ENCODE data around the gene AUTS2. TPM values are rescaled to one million over a fixed set of nuclear protein-coding genes. Genes with fewer than 3 reads are reported as not detected.

Gene AUTS2
- total RNA-seq, 1 experiment from 2014 or later, result not detected

DNA sequence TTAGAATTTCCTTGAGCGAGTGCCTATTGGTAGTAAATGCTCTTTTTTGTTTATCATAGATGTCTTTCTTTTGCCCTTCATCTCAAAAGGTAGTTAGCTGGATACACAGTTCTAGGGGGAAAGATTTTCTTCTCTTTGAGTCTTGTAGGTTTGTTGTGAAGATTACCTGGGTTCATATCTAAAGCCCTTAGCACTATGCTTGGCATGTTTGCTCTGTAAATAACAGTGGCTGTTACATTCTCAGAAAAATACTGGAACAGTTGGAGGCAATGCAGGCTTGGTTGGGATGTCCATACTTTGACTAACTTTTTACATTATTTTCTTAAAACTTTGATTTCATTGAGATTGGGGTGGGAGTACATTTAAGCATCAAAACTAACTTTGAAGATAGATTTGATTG lies 144.0 kb downstream of the AUTS2 start:
- H3K27me3 Mint-ChIP-seq (ENCODE audit: unreplicated experiment), result no peaks in the 10 kb centered on the region
- H3K27ac Mint-ChIP-seq (ENCODE audit: unreplicated experiment), result no peak overlapping the region
- BruUV-seq (replicated peaks), result no TSS peak
- no peaks in the 10 kb centered on the region for H3K4me1 Mint-ChIP-seq (ENCODE audit: low read depth, unreplicated experiment)
- no peak for DNase-seq
- TF ChIP-seq, protein P1, sequence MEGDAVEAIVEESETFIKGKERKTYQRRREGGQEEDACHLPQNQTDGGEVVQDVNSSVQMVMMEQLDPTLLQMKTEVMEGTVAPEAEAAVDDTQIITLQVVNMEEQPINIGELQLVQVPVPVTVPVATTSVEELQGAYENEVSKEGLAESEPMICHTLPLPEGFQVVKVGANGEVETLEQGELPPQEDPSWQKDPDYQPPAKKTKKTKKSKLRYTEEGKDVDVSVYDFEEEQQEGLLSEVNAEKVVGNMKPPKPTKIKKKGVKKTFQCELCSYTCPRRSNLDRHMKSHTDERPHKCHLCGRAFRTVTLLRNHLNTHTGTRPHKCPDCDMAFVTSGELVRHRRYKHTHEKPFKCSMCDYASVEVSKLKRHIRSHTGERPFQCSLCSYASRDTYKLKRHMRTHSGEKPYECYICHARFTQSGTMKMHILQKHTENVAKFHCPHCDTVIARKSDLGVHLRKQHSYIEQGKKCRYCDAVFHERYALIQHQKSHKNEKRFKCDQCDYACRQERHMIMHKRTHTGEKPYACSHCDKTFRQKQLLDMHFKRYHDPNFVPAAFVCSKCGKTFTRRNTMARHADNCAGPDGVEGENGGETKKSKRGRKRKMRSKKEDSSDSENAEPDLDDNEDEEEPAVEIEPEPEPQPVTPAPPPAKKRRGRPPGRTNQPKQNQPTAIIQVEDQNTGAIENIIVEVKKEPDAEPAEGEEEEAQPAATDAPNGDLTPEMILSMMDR (IDR thresholded peaks at IDR 0.05; ENCODE audit: unreplicated experiment), result no peak
- no peaks in the 10 kb centered on the region for H3K36me3 Mint-ChIP-seq (ENCODE audit: insufficient read depth, unreplicated experiment)
- CTCF ChIA-PET, result no interaction called here
- intact Hi-C loops (cut with micrococcal nuclease; ENCODE audit: unreplicated experiment), result no loop called here
- H3K4me3 Mint-ChIP-seq (ENCODE audit: low read depth, unreplicated experiment), result no peak overlapping the region
- peaks cover 6% of the 10 kb centered on the region for H3K9me3 Mint-ChIP-seq (ENCODE audit: low read depth, unreplicated experiment)

DNA sequence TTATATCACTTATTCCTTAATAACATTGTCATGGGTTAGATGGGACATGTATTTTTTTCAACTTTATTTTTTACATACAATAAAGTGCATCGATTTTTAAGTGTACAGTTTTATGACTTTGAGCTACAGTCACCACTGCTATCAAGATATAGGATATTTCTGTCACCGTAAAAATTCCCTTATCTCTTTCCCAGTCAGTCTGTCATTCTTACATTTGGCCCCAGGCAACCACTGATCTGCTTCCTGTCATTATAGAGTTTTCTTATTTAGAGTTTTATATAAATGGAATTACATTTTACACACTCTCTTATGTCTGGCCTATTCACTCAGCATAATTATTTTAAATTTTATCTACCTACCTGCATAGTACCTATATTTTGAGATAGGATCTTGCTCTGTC lies 145.2 kb downstream of the AUTS2 start:
- no peak overlapping the region for H3K27ac Mint-ChIP-seq (ENCODE audit: unreplicated experiment)
- intact Hi-C loops (cut with micrococcal nuclease; ENCODE audit: unreplicated experiment), result no loop called here

DNA sequence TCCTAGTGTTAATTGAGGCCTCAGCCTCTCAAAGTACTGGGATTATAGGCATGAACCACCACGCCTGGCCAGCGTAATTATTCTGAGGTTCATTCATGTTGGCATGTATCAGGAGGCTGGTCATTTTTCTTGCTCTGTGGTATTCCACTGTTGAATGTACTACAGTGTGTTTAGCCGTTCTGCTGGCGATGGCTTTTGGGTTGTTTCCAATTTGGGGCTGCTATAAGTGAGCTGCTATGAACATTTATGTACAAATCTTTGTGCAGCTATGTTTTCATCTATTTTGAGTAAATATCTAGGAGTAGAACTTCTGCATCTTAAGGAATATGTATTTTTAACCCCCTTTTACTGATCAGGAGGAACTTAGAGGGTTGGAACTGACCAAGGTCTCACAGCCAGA lies 145.8 kb downstream of the AUTS2 start:
- TF ChIP-seq, protein P1 (IDR thresholded peaks at IDR 0.05; ENCODE audit: unreplicated experiment), result no peak
- no peak for DNase-seq
- intact Hi-C loops (cut with micrococcal nuclease; ENCODE audit: unreplicated experiment), result no loop called here
- H3K9me3 Mint-ChIP-seq (ENCODE audit: low read depth, unreplicated experiment), result peaks cover 9% of the 10 kb centered on the region
- H3K4me1 Mint-ChIP-seq (ENCODE audit: low read depth, unreplicated experiment), result no peaks in the 10 kb centered on the region
- H3K27me3 Mint-ChIP-seq (ENCODE audit: unreplicated experiment), result no peaks in the 10 kb centered on the region
- CTCF ChIA-PET, result no interaction called here
- no peaks in the 10 kb centered on the region for H3K36me3 Mint-ChIP-seq (ENCODE audit: insufficient read depth, unreplicated experiment)
- H3K4me3 Mint-ChIP-seq (ENCODE audit: low read depth, unreplicated experiment), result no peak overlapping the region
- BruUV-seq (replicated peaks), result no TSS peak
- no peak overlapping the region for H3K27ac Mint-ChIP-seq (ENCODE audit: unreplicated experiment)

More for the DNA sequence above, 145.2 kb downstream of the AUTS2 start:
- Mint-ChIP-seq H3K4me3 (ENCODE audit: low read depth, unreplicated experiment) (no peak overlapping the region), H3K9me3 (ENCODE audit: low read depth, unreplicated experiment) (peaks cover 9% of the 10 kb centered on the region), H3K4me1 (ENCODE audit: low read depth, unreplicated experiment) (no peaks in the 10 kb centered on the region), H3K27me3 (ENCODE audit: unreplicated experiment) (no peaks in the 10 kb centered on the region), H3K36me3 (ENCODE audit: insufficient read depth, unreplicated experiment) (no peaks in the 10 kb centered on the region)
- TF ChIP-seq, protein P1 (IDR thresholded peaks at IDR 0.05; ENCODE audit: unreplicated experiment), result no peak
- CTCF ChIA-PET, result no interaction called here
- DNase-seq, result no peak
- BruUV-seq (replicated peaks), result no TSS peak

DNA sequence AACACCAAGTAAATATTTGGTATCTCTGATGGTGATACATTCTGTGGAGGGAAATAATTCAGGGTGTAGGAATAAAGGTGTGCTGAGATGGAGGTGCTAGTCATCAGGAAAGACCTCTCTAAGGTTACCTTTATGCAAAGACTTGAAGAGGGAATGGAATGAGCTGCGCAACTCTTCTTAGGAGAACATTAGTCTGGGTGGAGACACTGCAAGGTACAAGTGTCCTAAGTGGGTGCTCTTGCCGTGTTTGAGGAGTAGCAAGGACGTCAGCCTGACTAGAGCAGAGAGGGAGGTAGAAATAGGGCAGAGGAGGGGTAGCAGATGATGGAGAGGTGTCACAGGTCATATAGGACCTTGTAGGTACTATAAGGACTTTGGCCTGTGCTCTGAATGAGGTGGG lies 148.1 kb downstream of the AUTS2 start:
- TF ChIP-seq, protein P1 (IDR thresholded peaks at IDR 0.05; ENCODE audit: unreplicated experiment), result no peak
- Mint-ChIP-seq H3K27me3 (ENCODE audit: unreplicated experiment) (no peaks in the 10 kb centered on the region), H3K4me1 (ENCODE audit: low read depth, unreplicated experiment) (no peaks in the 10 kb centered on the region), H3K9me3 (ENCODE audit: low read depth, unreplicated experiment) (peaks cover 12% of the 10 kb centered on the region), H3K4me3 (ENCODE audit: low read depth, unreplicated experiment) (no peak overlapping the region), H3K27ac (ENCODE audit: unreplicated experiment) (no peak overlapping the region), H3K36me3 (ENCODE audit: insufficient read depth, unreplicated experiment) (no peaks in the 10 kb centered on the region)
- intact Hi-C loops (cut with micrococcal nuclease; ENCODE audit: unreplicated experiment), result no loop called here
- no peak for DNase-seq
- CTCF ChIA-PET, result no interaction called here
- no TSS peak for BruUV-seq (replicated peaks)
